ENCODE data around the gene CFAP46.

GRCh38 chr10:132978542-132978941, 36.2 kb upstream of the CFAP46 start:
- TF ChIP-seq EZH2 (IDR thresholded peaks at IDR 0.05; ENCODE audit: insufficient read depth, poor library complexity, severe bottlenecking) = no peak
- TF ChIP-seq EZH2phosphoT487 (IDR thresholded peaks at IDR 0.05; ENCODE audit: insufficient read depth, low read depth) = no peak

All from GM23248 (cell line).